Activated CD4-positive, alpha-beta T cell treated with anti-CD3 and anti-CD28 coated beads for 36 hours (primary cell): ENCODE results near the gene UST. TPM values are rescaled to one million over a fixed set of nuclear protein-coding genes. Genes with fewer than 3 reads are reported as not detected.

Source experiments
- ATAC-seq: fragments of 200-7000 bp; cut with Tn5 transposase; one replicate; pipeline ENCODE4 v1.10.0; 2021; ENCODE audit warnings: mild to moderate bottlenecking, moderate library complexity
- CTCF ChIA-PET: fragments of 350-600 bp; sonication (Branson Sonifier 250); formaldehyde crosslinking; loops from one replicate; lab custom pipeline; 2021; ENCODE audit warnings: antibody characterized with exemption; lab: Charles Lee
- POLR2A ChIA-PET: fragments of 350-600 bp; sonication (Branson Sonifier 250); formaldehyde crosslinking; loops from one replicate; lab custom pipeline; 2021; ENCODE audit warnings: antibody characterized with exemption, inconsistent platforms; lab: Charles Lee
- DNase-seq: peaks from one replicate; pipeline ENCODE4 v3.0.0-alpha.2; 2020
- H3K27ac Mint-ChIP-seq: one replicate; pipeline ENCODE4 v1.8.0; 2021; ENCODE audit warnings: mixed read lengths
- H3K27me3 Mint-ChIP-seq: one replicate; pipeline ENCODE4 v1.8.0; 2021; ENCODE audit warnings: mixed read lengths
- H3K36me3 Mint-ChIP-seq: one replicate; pipeline ENCODE4 v1.8.0; 2021; ENCODE audit warnings: low read depth, mixed read lengths
- H3K4me1 Mint-ChIP-seq: one replicate; pipeline ENCODE4 v1.8.0; 2021; ENCODE audit warnings: mixed read lengths
- H3K4me3 Mint-ChIP-seq: one replicate; pipeline ENCODE4 v1.8.0; 2021; ENCODE audit warnings: mild to moderate bottlenecking, moderate library complexity, mixed read lengths
- H3K9me3 Mint-ChIP-seq: one replicate; pipeline ENCODE4 v1.8.0; 2021; ENCODE audit warnings: low read depth, mixed read lengths
- intact Hi-C, 2 experiments: fragments of 100-400 bp; cut with DNase I in 1 of 2; cut with micrococcal nuclease in 1 of 2; formaldehyde crosslinking; loops; one replicate each; pipeline versions ENCODE4 v1.14.2 to v1.15.1; 2022 to 2024; cut with DNase I, micrococcal nuclease
- total RNA-seq, 2 experiments: library from RNA; stranded (reverse); gene quantifications; one replicate each; pipeline ENCODE4 v1.2.3, GENCODE V29; 2021

The UST gene
- total RNA-seq, 2 experiments from 2014 or later: 2.2 to 2.8 TPM

- ATAC-seq (no peak), DNase-seq (no peak)
- CTCF ChIA-PET: no interaction called here
- Mint-ChIP-seq H3K4me3 (no peak overlapping the region), H3K36me3 (no peaks in the 10 kb centered on the region), H3K27ac (no peak overlapping the region), H3K9me3 (no peaks in the 10 kb centered on the region), H3K4me1 (no peaks in the 10 kb centered on the region), H3K27me3 (no peaks in the 10 kb centered on the region)
- POLR2A ChIA-PET: no interaction called here
- intact Hi-C loops: no loop called here
Observed at GRCh38 chr6:148981515-148981914, 234.7 kb downstream of the UST start.

GRCh38 chr6:148983101-148983761 is 236.4 kb downstream of the UST start:
- H3K4me1 Mint-ChIP-seq: no peaks in the 10 kb centered on the region
- H3K4me3 Mint-ChIP-seq: no peak overlapping the region
- POLR2A ChIA-PET: no interaction called here

GRCh38 chr6:148983966-148984365 is 237.1 kb downstream of the UST start:
- H3K4me1 Mint-ChIP-seq: no peaks in the 10 kb centered on the region
- CTCF ChIA-PET: no interaction called here

More at GRCh38 chr6:148983101-148983761, 236.4 kb downstream of the UST start:
- intact Hi-C loops: no loop called here
- CTCF ChIA-PET: no interaction called here
- H3K27me3 Mint-ChIP-seq: no peaks in the 10 kb centered on the region
- H3K27ac Mint-ChIP-seq: no peak overlapping the region
- H3K9me3 Mint-ChIP-seq: no peaks in the 10 kb centered on the region
- no peak for ATAC-seq
- no peak for DNase-seq
- no peaks in the 10 kb centered on the region for H3K36me3 Mint-ChIP-seq

GRCh38 chr6:148984531-148985056 is 237.8 kb downstream of the UST start:
- intact Hi-C loops: no loop called here
- H3K36me3 Mint-ChIP-seq: no peaks in the 10 kb centered on the region
- no peaks in the 10 kb centered on the region for H3K27me3 Mint-ChIP-seq
- CTCF ChIA-PET: no interaction called here
- ATAC-seq (no peak), DNase-seq (no peak)
- POLR2A ChIA-PET: no interaction called here
- no peak overlapping the region for H3K4me3 Mint-ChIP-seq
- no peaks in the 10 kb centered on the region for H3K9me3 Mint-ChIP-seq
- H3K27ac Mint-ChIP-seq: no peak overlapping the region
- H3K4me1 Mint-ChIP-seq: no peaks in the 10 kb centered on the region

More at GRCh38 chr6:148983966-148984365, 237.1 kb downstream of the UST start:
- intact Hi-C loops: no loop called here
- Mint-ChIP-seq H3K9me3 (no peaks in the 10 kb centered on the region), H3K27ac (no peak overlapping the region), H3K36me3 (no peaks in the 10 kb centered on the region), H3K27me3 (no peaks in the 10 kb centered on the region), H3K4me3 (no peak overlapping the region)
- DNase-seq (no peak), ATAC-seq (no peak)
- POLR2A ChIA-PET: no interaction called here

- no peaks in the 10 kb centered on the region for H3K27me3 Mint-ChIP-seq
- no peaks in the 10 kb centered on the region for H3K36me3 Mint-ChIP-seq
- no peak overlapping the region for H3K27ac Mint-ChIP-seq
Observed at GRCh38 chr6:148985499-148985898, 238.7 kb downstream of the UST start.

GRCh38 chr6:148986608-148987007 is 239.8 kb downstream of the UST start:
- ChIA-PET POLR2A (interaction anchor here (0.6 kb wide), 1 partner anchor 30 kb away, joined by 3 read pairs; no protein-coding TSS in a partner anchor), CTCF (no interaction called here)
- H3K4me3 Mint-ChIP-seq: no peak overlapping the region
- ATAC-seq: no peak
- no peaks in the 10 kb centered on the region for H3K9me3 Mint-ChIP-seq
- DNase-seq: no peak
- no peak overlapping the region for H3K27ac Mint-ChIP-seq
- no peaks in the 10 kb centered on the region for H3K36me3 Mint-ChIP-seq
- intact Hi-C loops: no loop called here
- H3K27me3 Mint-ChIP-seq: no peaks in the 10 kb centered on the region
- no peaks in the 10 kb centered on the region for H3K4me1 Mint-ChIP-seq

More at GRCh38 chr6:148985499-148985898, 238.7 kb downstream of the UST start:
- no peaks in the 10 kb centered on the region for H3K9me3 Mint-ChIP-seq
- no peak for ATAC-seq
- no peak overlapping the region for H3K4me3 Mint-ChIP-seq
- ChIA-PET CTCF (no interaction called here), POLR2A (no interaction called here)
- intact Hi-C loops: no loop called here
- no peaks in the 10 kb centered on the region for H3K4me1 Mint-ChIP-seq
- no peak for DNase-seq

- CTCF ChIA-PET: interaction anchor here (1.3 kb wide), 1 partner anchor 60 kb away, joined by 3 read pairs; no protein-coding TSS in a partner anchor
- intact Hi-C loops: no loop called here
- Mint-ChIP-seq H3K9me3 (peaks cover 1% of the 10 kb centered on the region), H3K27ac (no peak overlapping the region), H3K27me3 (no peaks in the 10 kb centered on the region), H3K4me1 (no peaks in the 10 kb centered on the region), H3K36me3 (no peaks in the 10 kb centered on the region), H3K4me3 (no peak overlapping the region)
- DNase-seq (no peak), ATAC-seq (no peak)
- POLR2A ChIA-PET: no interaction called here
Observed at GRCh38 chr6:148987982-148988381, 241.2 kb downstream of the UST start.

- POLR2A ChIA-PET: no interaction called here
Observed at GRCh38 chr6:148989585-148989984, 242.8 kb downstream of the UST start.

GRCh38 chr6:148990403-148990802 is 243.6 kb downstream of the UST start:
- intact Hi-C loops: no loop called here
- H3K27me3 Mint-ChIP-seq: no peaks in the 10 kb centered on the region
- ChIA-PET POLR2A (no interaction called here), CTCF (interaction anchor here (0.6 to 1.1 kb wide), 2 partner anchors 76 to 441 kb away, joined by 3 to 4 read pairs; no protein-coding TSS in a partner anchor)
- H3K9me3 Mint-ChIP-seq: peaks cover 2% of the 10 kb centered on the region
- H3K27ac Mint-ChIP-seq: no peak overlapping the region
- H3K36me3 Mint-ChIP-seq: no peaks in the 10 kb centered on the region
- H3K4me1 Mint-ChIP-seq: no peaks in the 10 kb centered on the region
- DNase-seq (no peak), ATAC-seq (no peak)
- no peak overlapping the region for H3K4me3 Mint-ChIP-seq

More at GRCh38 chr6:148989585-148989984, 242.8 kb downstream of the UST start:
- ATAC-seq: no peak
- no peaks in the 10 kb centered on the region for H3K36me3 Mint-ChIP-seq
- peaks cover 2% of the 10 kb centered on the region for H3K9me3 Mint-ChIP-seq
- H3K4me3 Mint-ChIP-seq: no peak overlapping the region
- no peak overlapping the region for H3K27ac Mint-ChIP-seq
- H3K4me1 Mint-ChIP-seq: no peaks in the 10 kb centered on the region
- no peaks in the 10 kb centered on the region for H3K27me3 Mint-ChIP-seq
- DNase-seq: no peak
- intact Hi-C loops: no loop called here
- CTCF ChIA-PET: interaction anchor here (1.0 to 1.1 kb wide), 2 partner anchors 15 to 442 kb away, joined by 3 read pairs; no protein-coding TSS in a partner anchor

GRCh38 chr6:148996815-148997214 is 250.0 kb downstream of the UST start:
- H3K27me3 Mint-ChIP-seq: no peaks in the 10 kb centered on the region
- no peak overlapping the region for H3K27ac Mint-ChIP-seq
- intact Hi-C loops: no loop called here
- ChIA-PET POLR2A (no interaction called here), CTCF (interaction anchor here (0.7 to 0.8 kb wide), 2 partner anchors 12 to 435 kb away, joined by 3 read pairs; no protein-coding TSS in a partner anchor)
- peaks cover 10% of the 10 kb centered on the region for H3K4me1 Mint-ChIP-seq
- DNase-seq: no peak
- H3K9me3 Mint-ChIP-seq: peaks cover 13% of the 10 kb centered on the region
- H3K4me3 Mint-ChIP-seq: no peak overlapping the region
- no peak for ATAC-seq
- H3K36me3 Mint-ChIP-seq: peaks cover 3% of the 10 kb centered on the region

GRCh38 chr6:148997865-148998264 is 251.0 kb downstream of the UST start:
- POLR2A ChIA-PET: no interaction called here
- Mint-ChIP-seq H3K36me3 (peaks cover 3% of the 10 kb centered on the region), H3K9me3 (peaks cover 12% of the 10 kb centered on the region), H3K4me3 (no peak overlapping the region), H3K4me1 (peaks cover 10% of the 10 kb centered on the region), H3K27me3 (no peaks in the 10 kb centered on the region), H3K27ac (no peak overlapping the region)
- intact Hi-C loops: no loop called here
- CTCF ChIA-PET: no interaction called here
- ATAC-seq (no peak), DNase-seq (no peak)

- H3K27ac Mint-ChIP-seq: no peak overlapping the region
- H3K4me1 Mint-ChIP-seq: peaks cover 10% of the 10 kb centered on the region
- ATAC-seq (no peak), DNase-seq (no peak)
- H3K4me3 Mint-ChIP-seq: no peak overlapping the region
- H3K9me3 Mint-ChIP-seq: peaks cover 11% of the 10 kb centered on the region
- POLR2A ChIA-PET: no interaction called here
- H3K27me3 Mint-ChIP-seq: no peaks in the 10 kb centered on the region
- peaks cover 3% of the 10 kb centered on the region for H3K36me3 Mint-ChIP-seq
- intact Hi-C loops: no loop called here
- CTCF ChIA-PET: no interaction called here
Observed at GRCh38 chr6:148998704-148999103, 251.9 kb downstream of the UST start.
